Nephron progenitor cell (in vitro differentiated cells): ENCODE data around the gene MCTP1.

Experiments
- DNase-seq: peaks from one replicate; pipeline ENCODE4 v3.0.0; 2021
- H3K27ac Mint-ChIP-seq: 2 replicates; pipeline ENCODE4 v1.8.0; 2021; ENCODE audit warnings: mild to moderate bottlenecking, moderate library complexity, mixed read lengths
- H3K27me3 Mint-ChIP-seq: 2 replicates; pipeline ENCODE4 v1.8.0; 2021; ENCODE audit warnings: mild to moderate bottlenecking, low read depth, mixed read lengths; ENCODE audit not compliant: poor library complexity
- H3K36me3 Mint-ChIP-seq: 2 replicates; pipeline ENCODE4 v1.8.0; 2021; ENCODE audit warnings: low read depth, mixed read lengths
- H3K4me1 Mint-ChIP-seq: 2 replicates; pipeline ENCODE4 v1.8.0; 2021; ENCODE audit warnings: mixed read lengths
- H3K4me3 Mint-ChIP-seq: 2 replicates; pipeline ENCODE4 v1.8.0; 2021; ENCODE audit warnings: mild to moderate bottlenecking, moderate library complexity, mixed read lengths
- H3K9me3 Mint-ChIP-seq: 2 replicates; pipeline ENCODE4 v1.8.0; 2021; ENCODE audit warnings: mild to moderate bottlenecking, moderate library complexity, mixed read lengths
- TF ChIP-seq, protein P1 (sequence below): fragments of 200-600 bp; sonication (generic); IDR thresholded peaks from 2 replicates; pipeline ENCODE4 v1.5.0; 2021; ENCODE audit warnings: antibody characterized with exemption

The MCTP1 gene

DNA sequence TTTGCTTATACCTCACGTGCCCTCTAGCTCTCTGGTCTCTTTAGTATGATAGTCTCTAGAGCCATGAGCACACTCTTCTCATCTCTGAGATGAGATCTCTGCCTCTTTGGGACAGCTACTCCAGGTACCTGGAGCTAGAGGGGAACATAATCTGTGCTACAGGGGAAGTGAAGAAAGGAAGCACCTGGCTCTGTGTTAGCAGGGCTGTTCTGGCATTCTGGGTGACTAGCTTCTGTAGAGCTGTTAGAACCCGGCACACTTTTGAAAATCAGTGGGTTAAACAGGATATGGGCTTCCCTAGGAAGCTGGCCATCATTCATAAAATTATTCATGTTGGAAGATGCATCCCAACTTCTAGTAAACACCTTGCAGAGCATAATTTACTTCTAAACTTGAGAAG is 224.8 kb downstream of the MCTP1 start:
- peaks cover 3% of the 10 kb centered on the region for H3K4me1 Mint-ChIP-seq
- no peaks in the 10 kb centered on the region for H3K36me3 Mint-ChIP-seq
- H3K4me3 Mint-ChIP-seq = no peak overlapping the region
- DNase-seq = no peak
- TF ChIP-seq, protein P1, sequence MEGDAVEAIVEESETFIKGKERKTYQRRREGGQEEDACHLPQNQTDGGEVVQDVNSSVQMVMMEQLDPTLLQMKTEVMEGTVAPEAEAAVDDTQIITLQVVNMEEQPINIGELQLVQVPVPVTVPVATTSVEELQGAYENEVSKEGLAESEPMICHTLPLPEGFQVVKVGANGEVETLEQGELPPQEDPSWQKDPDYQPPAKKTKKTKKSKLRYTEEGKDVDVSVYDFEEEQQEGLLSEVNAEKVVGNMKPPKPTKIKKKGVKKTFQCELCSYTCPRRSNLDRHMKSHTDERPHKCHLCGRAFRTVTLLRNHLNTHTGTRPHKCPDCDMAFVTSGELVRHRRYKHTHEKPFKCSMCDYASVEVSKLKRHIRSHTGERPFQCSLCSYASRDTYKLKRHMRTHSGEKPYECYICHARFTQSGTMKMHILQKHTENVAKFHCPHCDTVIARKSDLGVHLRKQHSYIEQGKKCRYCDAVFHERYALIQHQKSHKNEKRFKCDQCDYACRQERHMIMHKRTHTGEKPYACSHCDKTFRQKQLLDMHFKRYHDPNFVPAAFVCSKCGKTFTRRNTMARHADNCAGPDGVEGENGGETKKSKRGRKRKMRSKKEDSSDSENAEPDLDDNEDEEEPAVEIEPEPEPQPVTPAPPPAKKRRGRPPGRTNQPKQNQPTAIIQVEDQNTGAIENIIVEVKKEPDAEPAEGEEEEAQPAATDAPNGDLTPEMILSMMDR = no peak
- no peak overlapping the region for H3K27ac Mint-ChIP-seq
- H3K27me3 Mint-ChIP-seq = peaks cover 2% of the 10 kb centered on the region
- H3K9me3 Mint-ChIP-seq = peaks cover 3% of the 10 kb centered on the region

- no peak overlapping the region for H3K27ac Mint-ChIP-seq
- H3K9me3 Mint-ChIP-seq = peaks cover 3% of the 10 kb centered on the region
- H3K4me1 Mint-ChIP-seq = peaks cover 3% of the 10 kb centered on the region
- DNase-seq = no peak
- TF ChIP-seq, protein P1 = no peak
- no peak overlapping the region for H3K4me3 Mint-ChIP-seq
- H3K27me3 Mint-ChIP-seq = peaks cover 2% of the 10 kb centered on the region
- H3K36me3 Mint-ChIP-seq = no peaks in the 10 kb centered on the region
These were observed 225.3 kb downstream of the MCTP1 start for GRCh38 chr5:95059636-95060035.

DNA sequence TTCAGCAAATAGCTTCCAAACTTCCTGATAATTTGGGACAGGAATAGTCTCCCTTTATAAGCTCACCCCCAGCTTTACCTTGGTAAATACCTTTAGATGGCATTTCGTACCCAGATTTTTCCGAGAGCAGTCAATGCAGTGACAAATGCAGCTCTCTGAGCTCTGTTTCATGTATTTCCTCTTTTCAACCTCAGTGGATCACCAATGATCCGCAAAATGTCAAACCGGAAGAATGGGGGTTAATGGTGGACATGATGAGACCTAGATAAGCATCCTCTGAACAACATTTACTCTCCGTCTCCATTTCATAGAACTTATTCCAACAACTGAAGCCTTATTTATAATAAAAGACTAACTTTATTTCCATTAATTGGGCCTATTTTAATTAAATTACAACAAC is 227.3 kb downstream of the MCTP1 start:
- H3K27ac Mint-ChIP-seq = peak overlapping the region; percentile 17
- TF ChIP-seq, protein P1 = no peak
- no peak for DNase-seq
- H3K4me1 Mint-ChIP-seq = peaks cover 3% of the 10 kb centered on the region
- no peaks in the 10 kb centered on the region for H3K36me3 Mint-ChIP-seq
- no peak overlapping the region for H3K4me3 Mint-ChIP-seq
- peaks cover 6% of the 10 kb centered on the region for H3K27me3 Mint-ChIP-seq
- peaks cover 3% of the 10 kb centered on the region for H3K9me3 Mint-ChIP-seq

- Mint-ChIP-seq H3K27me3 (peaks cover 3% of the 10 kb centered on the region), H3K36me3 (no peaks in the 10 kb centered on the region), H3K9me3 (no peaks in the 10 kb centered on the region), H3K4me1 (no peaks in the 10 kb centered on the region), H3K4me3 (no peak overlapping the region), H3K27ac (no peak overlapping the region)
- no peak for DNase-seq
- TF ChIP-seq, protein P1 = no peak
These were observed 231.6 kb downstream of the MCTP1 start for GRCh38 chr5:95053253-95053652.

DNA sequence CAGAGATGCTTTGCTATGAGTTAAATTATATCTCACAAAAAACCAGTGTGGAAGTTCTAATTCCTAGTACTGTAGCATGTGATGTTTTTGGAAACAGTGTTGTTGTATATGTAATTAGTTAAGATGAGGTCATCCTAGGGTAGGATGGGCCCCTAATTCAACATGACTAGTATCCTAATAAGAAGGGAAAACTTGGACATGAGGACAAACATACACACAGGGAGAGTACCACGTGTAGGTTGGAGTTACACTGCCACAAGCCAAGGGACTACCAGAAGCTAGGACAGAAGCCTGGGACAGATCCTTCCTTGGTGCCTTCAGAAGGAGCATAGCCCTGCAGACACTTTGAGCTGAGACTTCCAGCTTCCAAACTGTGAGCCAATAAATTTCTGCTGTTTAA is 234.2 kb downstream of the MCTP1 start:
- no peak overlapping the region for H3K4me3 Mint-ChIP-seq
- no peaks in the 10 kb centered on the region for H3K4me1 Mint-ChIP-seq
- no peaks in the 10 kb centered on the region for H3K9me3 Mint-ChIP-seq
- TF ChIP-seq, protein P1 = no peak
- H3K27me3 Mint-ChIP-seq = peaks cover 6% of the 10 kb centered on the region
- no peak for DNase-seq
- no peaks in the 10 kb centered on the region for H3K36me3 Mint-ChIP-seq
- no peak overlapping the region for H3K27ac Mint-ChIP-seq

- no peak overlapping the region for H3K27ac Mint-ChIP-seq
- no peak overlapping the region for H3K4me3 Mint-ChIP-seq
- peaks cover 7% of the 10 kb centered on the region for H3K27me3 Mint-ChIP-seq
- peaks cover 7% of the 10 kb centered on the region for H3K4me1 Mint-ChIP-seq
- H3K36me3 Mint-ChIP-seq = no peaks in the 10 kb centered on the region
- TF ChIP-seq, protein P1 = no peak
- no peaks in the 10 kb centered on the region for H3K9me3 Mint-ChIP-seq
- no peak for DNase-seq
These were observed 236.3 kb downstream of the MCTP1 start for GRCh38 chr5:95048628-95049027.
